HG03521 (cell line): Measurements from ENCODE around the gene AKT2.
"Not testable (repeated sequence)": the region's sequence is repeated elsewhere in the genome, so short reads cannot be mapped to it uniquely, and the experiment has no call there.

ENCODE experiments used
- ATAC-seq: cut with Tn5 transposase; IDR thresholded peaks from one replicate; pipeline ENCODE4 v1.9.1; 2021; ENCODE audit warnings: mild to moderate bottlenecking, moderate library complexity; ENCODE audit not compliant: unreplicated experiment

The AKT2 gene

DNA sequence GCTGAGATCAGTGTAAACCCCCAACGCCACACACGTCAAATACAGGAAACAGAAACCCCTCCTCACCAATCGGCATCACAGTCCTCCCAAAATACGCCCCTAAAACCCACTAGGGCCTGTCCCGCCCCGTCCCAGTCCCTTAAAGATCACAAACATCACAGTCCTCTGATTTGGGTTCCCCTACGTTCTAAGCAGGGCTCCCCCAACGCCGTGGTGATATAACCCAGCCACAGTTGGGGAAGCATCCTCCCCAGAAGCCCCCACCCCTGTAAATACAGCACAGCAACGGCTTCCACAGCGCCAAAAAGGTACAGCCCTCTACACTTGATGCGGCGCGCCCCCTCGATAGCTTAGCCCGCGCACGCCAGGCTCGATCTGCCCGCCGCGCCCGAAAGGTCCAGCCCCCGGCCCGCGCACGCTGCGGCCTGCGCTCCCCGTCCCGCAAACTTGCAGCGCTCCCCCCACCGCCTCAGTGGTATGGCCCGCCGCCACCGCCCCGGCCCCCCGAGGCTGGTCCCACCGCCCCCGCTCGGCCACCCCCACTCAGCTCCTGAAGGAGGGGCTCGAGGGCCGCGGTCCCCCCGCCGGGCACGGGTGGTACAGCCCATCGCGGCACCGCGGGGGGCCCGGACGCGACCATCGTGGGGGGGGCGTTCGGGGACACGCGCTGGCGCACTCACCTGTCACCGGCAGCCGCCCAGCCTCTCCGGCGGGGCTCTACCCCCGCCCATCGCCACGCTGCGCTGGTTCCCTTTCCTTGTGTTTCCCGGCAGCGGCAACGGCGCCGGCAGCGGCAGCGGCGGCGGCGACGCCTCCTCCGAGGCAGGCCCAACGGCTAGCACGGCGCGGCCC, at the start of gene AKT2:
AKT2 (minus strand) TSS at position 845 of the 852 bp plus-strand sequence. CDS start 20,078 bp downstream, outside the sequence.
- ATAC-seq = peak; percentile 29

DNA sequence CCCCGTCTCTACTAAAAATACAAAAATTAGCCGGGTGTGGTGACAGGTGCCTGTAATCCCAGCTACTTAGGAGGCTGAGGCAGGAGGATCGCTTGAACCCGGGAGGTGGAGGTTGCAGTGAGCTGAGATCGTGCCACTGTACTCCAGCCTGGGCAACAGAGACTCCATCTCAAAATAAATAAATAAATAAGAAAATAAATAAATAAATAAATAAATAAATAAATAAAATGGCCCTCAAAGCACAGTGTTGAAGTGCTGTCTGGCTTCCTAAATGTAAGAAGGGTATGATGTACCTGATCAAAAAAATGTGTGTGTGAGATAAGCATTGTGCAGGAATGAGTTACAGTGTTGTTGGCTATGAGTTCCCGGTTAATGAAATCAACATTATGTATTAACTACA, 47.9 kb upstream of the AKT2 start:
- not testable (repeated sequence) for ATAC-seq

DNA sequence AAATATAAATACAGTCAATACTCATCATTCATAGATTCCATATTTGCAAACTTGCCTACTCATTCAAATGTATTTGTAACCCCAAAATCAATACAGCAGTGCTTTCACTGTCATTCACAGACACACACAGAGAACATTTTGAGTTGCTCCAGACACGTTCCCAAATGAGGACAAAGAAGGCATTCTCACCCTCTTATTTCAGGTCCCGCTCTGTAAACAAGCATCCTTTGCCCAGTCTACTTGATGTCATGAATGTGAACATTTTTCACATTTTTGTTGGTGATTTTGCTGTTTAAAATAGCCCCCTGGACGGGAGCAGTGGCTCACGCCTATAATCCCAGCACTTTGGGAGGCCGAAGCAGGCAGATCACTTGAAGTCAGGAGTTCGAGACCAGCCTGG, 47.5 kb upstream of the AKT2 start:
- ATAC-seq = no peak

DNA sequence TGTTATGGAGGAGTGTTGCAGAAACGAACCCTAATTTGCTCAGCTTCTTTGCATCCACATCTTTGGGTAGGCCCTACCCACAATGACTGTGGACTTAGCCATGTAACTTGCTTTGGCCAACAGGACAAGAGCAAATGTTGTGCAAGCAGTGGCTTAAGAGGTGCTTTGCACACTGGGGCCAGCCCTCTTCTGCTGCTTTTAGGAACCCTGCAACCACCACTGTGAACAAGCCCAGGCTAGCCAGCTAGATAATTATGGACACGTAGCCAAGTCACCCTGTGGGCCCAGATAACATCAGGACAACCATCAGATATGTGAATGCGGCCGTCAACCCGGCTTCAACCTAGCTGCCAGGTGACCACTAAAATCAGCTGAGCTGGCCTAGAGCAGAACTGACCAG, 45.9 kb upstream of the AKT2 start:
- no peak for ATAC-seq

DNA sequence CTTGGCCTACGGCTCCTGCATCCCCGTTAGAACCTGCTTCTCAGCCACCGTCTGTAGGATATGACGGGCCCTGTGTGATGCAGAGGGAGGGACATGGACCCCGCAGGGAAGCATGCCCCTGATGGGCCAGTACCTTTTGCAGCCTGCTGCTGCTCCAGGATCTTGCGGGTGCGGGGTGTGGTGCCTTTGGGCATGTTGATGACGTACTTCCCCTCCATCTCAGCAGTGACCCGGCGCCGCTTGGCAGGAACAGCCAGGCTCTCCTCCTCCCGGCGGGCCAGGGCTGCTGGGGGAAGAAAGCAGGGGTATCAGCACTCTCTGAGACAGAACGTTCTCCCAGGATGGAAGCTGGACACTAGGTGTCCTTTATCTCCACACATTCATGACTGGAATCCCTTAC, 41.1 kb upstream of the AKT2 start:
- no peak for ATAC-seq

DNA sequence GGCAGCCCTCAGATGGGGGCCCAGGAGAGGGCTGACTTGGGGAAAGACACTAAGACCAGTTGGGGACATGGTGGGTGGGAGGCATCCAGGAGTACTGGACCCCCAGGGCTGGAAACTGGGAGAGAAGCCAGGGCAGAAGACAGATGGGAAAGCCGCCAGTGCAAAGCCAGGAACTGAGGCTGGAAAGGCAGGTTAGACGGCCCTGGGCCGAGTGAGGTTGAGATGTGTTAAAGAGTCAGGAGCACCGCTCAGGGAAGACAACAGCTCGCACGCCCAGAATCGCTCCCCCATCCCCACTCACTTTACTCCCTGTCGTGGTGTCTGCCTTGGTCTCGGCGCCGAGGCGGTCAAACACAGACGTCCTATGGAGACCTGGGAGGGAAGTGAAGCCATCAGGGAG, 38.6 kb upstream of the AKT2 start:
- ATAC-seq = no peak

DNA sequence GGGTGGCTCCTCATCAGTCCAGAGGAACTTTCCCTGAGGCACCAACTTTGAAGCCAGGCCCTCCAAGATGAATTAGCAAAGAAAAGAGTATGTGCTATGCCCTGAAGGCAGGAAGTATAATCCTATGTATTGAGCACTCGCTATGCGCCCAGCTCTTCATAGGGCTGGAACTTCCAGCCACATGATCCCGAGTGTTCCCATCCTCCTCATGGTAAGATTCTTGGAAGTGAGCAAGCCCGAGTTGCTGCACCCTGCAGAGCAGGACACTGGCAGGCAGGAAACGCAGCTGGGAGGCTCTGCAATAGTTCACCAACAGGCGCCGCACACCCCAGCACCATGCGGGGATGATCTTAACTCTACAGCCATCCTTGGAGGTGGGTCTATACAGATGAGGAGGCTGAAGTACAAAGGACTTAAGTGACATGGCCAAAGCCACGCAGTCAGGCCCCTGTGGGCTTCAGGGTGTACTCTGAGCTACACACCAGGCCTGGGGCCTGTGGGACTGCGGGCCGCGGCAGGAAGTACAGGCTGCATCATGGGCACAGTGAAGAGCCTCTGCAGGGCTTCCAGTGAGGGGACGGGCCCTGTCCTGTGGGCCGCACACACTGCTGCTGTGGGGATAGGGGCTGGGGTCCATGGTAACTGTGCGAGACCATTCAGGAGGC, 37.9 kb upstream of the AKT2 start:
- ATAC-seq = no peak

DNA sequence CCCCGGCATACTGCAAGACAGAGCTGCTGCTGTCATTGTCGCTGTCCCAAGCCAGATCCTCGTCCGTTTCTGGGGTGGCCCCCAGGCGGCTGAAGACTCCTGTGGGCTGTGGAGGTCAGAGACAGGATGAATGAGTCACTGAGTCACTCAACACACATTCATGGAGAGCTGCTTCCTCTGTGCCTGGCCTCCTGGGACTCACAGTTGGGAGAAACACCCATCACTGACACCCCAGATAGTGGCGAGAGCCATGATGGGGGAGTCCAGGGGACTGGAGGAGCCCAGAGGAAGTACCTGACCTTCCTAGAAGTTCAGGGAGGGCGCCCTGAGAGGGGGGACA, 37.1 kb upstream of the AKT2 start:
- no peak for ATAC-seq

DNA sequence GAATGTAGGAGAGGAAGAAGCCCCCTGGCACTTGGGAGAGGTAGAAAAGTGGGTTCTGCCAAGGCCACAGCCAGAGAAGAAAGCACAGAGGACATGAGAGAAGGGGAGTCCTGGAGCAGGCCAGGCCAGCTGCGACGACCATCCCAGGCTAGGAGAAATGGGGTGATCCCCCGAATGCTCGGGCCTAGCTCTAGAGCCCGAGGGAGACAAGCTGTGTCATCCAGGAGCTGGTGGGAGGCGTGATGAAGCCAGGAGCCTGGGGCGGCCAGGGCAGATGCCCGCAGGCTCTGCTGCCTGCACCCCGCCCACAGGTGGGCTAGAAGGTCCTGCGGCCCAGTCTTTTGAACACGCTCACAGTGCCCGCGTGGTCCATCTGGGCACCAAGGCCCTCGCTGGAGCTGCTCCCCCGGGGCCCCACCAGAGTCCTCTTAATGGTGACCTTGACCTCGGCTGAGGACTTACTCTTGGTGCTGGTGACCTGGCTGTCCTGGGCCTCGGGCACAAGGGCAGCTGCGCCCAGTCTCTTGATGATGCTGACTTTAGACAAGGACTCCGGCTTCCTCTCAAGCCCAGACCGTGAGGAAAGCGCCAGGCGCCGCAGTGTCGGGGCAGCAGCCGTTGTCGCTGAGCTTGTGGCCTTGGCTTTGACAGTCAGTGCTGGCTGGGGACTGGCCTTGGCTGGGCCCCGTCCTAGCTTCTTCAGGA, 36.6 kb upstream of the AKT2 start:
- ATAC-seq = no peak

DNA sequence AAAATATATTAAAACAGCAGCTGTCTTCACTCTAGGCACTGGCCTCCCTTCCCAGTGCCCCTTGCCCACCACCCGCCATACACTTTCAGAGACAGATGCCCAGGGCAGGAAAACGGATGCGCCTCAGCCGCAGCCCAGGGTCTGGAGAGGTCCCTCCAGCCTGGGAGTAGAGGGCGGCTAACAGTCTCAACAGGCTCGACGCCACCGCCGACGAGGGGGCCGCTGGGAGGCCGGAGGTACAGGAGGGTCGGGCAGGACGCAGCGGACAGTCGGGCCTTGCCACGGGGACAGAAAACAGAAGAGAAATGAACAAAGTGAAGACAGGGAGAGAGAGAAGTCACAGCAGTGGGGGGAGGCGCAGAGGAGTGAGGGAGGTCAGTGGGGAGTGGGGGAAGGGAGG, 35.9 kb upstream of the AKT2 start:
- no peak for ATAC-seq

DNA sequence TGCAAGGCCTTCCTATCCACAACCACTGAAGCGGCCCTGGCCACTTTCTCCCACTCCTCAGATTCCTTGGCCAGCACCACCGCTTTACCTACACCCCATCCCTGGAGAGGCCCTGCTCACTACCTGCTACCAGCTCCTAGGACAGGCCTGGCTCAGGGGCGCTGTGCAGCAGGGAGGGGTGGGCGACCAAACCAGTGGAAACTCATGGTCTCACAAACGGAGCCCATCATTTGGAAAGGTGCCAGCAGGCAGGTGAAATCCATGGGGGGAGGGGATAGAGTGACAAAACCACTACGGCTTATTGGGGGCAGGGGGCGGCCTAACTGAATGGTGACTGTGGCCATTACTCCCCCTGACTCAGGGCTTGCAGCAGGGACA, 35.4 kb upstream of the AKT2 start:
- ATAC-seq = no peak

DNA sequence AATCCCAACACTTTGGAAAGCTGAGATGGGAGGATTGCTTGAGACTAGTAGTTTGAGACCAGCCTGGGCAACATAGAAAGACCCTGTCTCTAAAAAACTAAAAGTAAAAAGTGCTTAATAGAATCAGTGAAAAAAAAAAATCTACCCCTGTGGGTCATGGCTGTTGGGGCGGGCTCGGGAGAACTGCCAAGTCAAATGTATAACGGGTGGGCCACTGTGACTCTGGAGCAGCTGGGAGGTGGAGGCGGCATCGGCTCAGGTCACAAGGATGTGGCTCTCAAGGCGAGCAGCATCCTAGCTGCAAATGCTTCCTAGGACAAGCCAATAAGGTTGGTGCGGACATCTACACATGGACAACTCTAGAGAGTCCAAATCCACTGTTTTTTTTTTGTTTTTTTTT, 32.2 kb upstream of the AKT2 start:
- ATAC-seq = no peak

DNA sequence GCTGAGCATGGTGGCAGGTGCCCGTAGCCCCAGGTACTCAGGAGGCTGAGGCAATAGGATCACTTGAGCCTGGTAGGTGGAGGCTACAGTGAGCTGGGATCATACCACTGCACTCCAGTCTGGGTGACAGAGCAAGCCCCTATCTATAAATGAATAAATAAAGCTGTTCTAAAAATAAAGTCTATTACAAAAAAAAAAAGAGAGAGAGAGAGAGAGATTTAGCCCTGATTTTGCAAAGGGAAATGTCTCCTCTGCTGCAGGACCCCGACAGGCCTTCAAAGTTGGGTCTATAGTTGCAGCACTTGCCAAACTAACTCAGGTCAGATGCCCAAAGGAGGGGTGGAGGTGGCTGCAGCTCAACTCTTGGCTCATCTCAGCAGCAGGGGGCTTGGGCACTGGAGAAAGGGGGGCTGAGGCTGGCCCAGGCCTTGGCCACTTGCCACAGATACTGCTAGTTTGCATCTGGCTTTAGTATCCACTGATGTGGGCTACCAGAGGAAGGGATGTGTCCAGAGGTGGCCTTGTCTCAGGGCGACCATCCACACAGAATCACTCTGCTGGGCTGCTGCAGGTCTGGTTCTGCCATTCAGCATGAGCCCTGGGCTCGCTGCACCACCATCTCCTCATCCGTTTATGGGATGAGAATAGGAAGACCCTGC, 30.8 kb upstream of the AKT2 start:
- ATAC-seq = no peak

DNA sequence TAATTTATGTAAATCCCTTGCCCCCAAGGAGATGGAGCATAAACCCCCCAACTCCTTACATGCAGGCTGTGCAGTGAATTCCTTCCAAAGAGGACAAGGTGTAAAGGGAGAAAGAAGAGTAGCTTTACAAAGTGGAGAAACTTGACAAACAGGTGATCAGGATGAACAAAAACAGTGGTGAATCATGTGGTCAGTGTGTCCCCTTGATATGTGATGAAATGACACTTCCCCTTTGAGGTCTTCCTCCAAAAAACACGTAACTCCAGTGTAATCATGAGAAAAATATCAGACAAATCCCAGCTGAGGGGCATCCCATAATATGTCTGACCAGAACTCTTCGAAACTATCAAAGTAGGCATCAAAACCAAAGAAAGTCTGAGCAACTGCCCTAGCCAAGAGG, 29.5 kb upstream of the AKT2 start:
- ATAC-seq = no peak

DNA sequence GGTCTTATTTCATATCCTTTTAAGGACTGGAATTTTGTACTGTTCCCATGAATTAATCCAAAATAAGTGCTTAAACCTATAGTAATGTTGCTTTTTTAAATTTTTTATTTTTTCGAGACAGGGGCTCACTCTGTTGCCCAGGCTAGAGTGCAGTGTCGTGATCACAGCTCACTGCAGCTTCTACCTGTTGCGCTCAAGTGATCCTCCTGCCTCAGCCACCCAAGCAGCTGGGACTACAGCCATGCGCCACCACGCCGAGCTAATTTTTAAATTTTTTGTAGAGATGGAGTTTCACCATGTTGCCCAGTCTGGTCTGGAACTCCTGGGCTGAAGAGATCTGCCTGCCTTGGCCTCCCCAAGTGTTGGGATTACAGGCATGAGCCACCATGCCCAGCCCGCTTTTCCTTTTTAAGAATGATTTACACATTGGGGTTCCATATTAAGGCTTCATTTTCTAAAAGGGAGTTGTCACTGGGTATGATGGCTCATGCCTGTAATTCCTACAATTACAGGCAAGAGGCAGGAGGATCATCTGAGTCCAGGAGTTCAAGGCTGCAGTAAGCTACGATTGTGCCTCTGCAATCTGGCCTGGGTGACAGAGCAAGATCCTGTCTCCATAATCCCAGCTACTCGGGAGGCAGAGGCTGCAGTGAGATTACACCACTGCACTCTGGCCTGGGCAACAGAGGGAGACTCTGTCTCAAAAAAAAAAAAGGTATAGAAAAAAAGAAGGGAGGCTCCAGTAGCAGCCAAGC, 28.3 kb upstream of the AKT2 start:
- ATAC-seq = no peak

DNA sequence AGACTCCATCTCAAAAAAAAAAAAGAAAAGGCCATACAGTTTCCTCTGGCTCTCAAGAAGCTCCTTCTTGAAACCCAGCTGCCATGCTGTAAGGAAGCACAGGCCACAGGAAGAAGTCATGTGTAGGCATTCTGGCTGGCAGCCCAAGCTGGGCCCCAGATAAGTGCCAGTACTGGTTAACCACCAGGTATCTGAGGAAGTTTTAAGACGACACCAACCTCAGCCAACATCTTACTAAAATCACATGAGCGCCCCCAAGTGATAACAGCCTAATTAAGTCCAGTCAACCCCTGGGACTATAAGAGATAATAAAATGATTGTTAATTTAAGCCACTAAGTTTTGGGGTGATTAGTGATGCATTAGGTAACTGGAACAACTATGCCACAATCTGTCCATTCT, 27.4 kb upstream of the AKT2 start:
- no peak for ATAC-seq

DNA sequence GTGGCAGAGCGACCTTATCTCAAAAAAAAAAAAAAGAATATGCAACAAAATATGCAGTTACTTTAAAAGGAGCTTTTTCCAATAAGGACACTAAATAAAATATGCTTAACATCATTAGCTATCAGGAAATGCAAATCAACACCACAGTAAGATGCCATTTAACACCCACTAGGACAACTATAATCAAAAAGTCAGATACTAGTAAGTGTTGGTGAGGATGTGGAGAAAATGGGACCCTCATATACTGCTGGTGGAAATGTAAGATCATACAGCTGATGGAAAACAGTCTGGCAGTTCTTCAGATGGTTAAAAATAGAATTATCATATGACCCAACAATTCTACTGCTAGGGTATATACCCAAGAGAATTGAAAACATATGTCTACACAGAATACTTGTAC, 24.5 kb upstream of the AKT2 start:
- ATAC-seq = no peak

DNA sequence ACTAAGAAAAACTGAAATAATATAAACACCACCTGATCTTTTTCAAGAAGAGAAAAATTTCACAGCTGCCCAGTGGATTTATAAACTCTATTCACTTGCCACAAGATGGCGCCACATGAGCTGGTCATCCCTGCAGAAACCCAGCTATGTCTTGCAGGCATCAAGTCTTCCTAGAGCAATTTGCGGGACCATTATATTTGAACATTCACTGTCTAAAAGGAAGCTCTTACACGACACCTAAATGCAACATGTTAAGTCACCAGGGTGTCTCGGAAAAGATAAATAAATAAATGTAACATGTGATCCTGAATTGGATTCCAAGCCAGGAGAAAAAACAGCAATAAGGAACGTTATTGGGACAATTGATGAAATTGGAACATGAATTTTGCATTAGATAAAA, 20.3 kb upstream of the AKT2 start:
- no peak for ATAC-seq

DNA sequence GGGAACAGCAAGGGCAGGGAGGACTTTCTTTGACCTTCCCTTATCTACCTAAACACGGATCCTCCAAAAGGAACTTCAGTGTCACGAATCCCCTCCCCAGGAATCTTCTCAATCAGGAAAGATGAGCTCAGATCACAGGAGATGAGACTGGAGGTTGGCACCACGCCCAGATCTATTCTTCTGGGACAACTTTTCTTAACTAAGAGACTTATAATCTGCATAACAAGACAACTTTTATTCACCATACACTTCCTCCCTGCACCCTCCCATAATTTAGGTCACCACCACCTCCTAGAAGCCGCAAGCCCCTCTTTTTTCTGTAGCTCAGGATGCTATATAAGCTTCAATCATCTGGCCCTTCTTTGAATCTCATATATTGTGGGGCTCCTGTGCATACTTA, 19.2 kb upstream of the AKT2 start:
- ATAC-seq = no peak

DNA sequence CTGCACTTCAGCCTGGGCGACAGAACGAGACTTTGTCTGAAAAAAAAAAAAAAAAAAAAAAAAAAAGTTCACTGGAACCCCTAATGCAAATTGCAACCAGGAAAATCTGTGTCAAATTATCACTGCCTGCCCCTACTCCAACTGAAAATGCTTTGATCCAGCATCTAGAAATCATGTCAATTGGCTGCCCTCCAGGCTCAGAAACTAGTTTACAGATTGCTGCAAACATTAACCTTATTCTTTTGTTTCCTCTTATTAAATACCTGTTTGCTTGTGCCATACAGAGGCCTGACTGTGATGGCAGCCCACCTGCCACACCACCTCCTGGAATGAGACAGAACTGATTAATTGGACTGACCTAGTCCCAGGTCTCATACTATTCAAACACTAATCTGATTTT, 18.6 kb upstream of the AKT2 start:
- no peak for ATAC-seq
